Tibial nerve (tissue), 4 donors: Measurements from ENCODE around the gene TMEM143. TPM values are rescaled to one million over a fixed set of nuclear protein-coding genes. Genes with fewer than 3 reads are reported as not detected.

Source experiments
- DNase-seq, 2 donors: peaks; one replicate each; pipeline ENCODE4 v3.0.0-alpha.2; 2019; ENCODE audit warnings: low spot score in 2 of 2
- H3K27ac ChIP-seq, 4 donors: fragments of 200-600 bp; sonication (generic) in 3 of 4; one replicate each; pipeline ENCODE4 v1.5.1; 2017 to 2019; ENCODE audit warnings: mild to moderate bottlenecking in 1 of 4
- H3K27me3 ChIP-seq, 2 donors: fragments of 200-600 bp; sonication (generic) in 1 of 2; one replicate each; pipeline versions ENCODE4 v1.5.1 to v1.6.0; 2017 to 2019
- H3K36me3 ChIP-seq, 3 donors: fragments of 200-600 bp; sonication (generic); one replicate each; pipeline ENCODE4 v1.5.1; 2018 to 2019
- H3K4me1 ChIP-seq, 4 donors: fragments of 200-600 bp; sonication (generic) in 3 of 4; one replicate each; pipeline ENCODE4 v1.5.1; 2017 to 2019
- H3K4me3 ChIP-seq, 4 donors: fragments of 200-600 bp; sonication (generic) in 3 of 4; one replicate each; pipeline ENCODE4 v1.5.1; 2017 to 2019; ENCODE audit warnings: mild to moderate bottlenecking in 1 of 4, moderate library complexity in 1 of 4
- H3K9me3 ChIP-seq, 4 donors: fragments of 200-600 bp; sonication (generic) in 3 of 4; one replicate each; pipeline ENCODE4 v1.5.1; 2017 to 2019
- CTCF ChIP-seq, 5 experiments: fragments of 200-600 bp in 3 of 5; fragments of 450-650 bp in 2 of 5; sonication (generic) in 3 of 5; IDR thresholded peaks; one replicate each; pipeline ENCODE4 v1.5.1; 2016 to 2019; ENCODE audit warnings: antibody characterized with exemption in 5 of 5, mild to moderate bottlenecking in 3 of 5, moderate library complexity in 2 of 5
- EP300 ChIP-seq, 2 donors: sonication (generic); formaldehyde crosslinking; IDR thresholded peaks; one replicate each; pipeline ENCODE4 v1.6.1; 2017; ENCODE audit warnings: antibody characterized with exemption in 2 of 2, mild to moderate bottlenecking in 1 of 2
- POLR2A ChIP-seq, 2 donors: fragments of 450-650 bp; IDR thresholded peaks; one replicate each; pipeline ENCODE4 v1.6.1; 2017; ENCODE audit warnings: antibody characterized with exemption in 2 of 2, mild to moderate bottlenecking in 2 of 2, moderate library complexity in 2 of 2
- WGBS, 2 donors: methylation state at CpG; one replicate each; pipeline ENCODE4 v1.1.5; 2018; 5-methylcytosine and 5-hydroxymethylcytosine counted together
- total RNA-seq, 4 donors: library from RNA; depleted of rRNA; stranded (reverse); fragments of >200 nt; gene quantifications; one replicate each; pipeline ENCODE4 v1.1.0, GENCODE V29; 2016

TMEM143 gene
- total RNA-seq, 4 donors from 2014 or later, result 8.3 to 14.4 (median 10.2) TPM

GRCh38 chr19:48303866-48304265, 59.9 kb downstream of the TMEM143 start:
- H3K4me3 ChIP-seq, result no peak overlapping the region
- no peak for TF ChIP-seq POLR2A (IDR thresholded peaks at IDR 0.05)
- TF ChIP-seq CTCF (IDR thresholded peaks at IDR 0.05), result no peak
- TF ChIP-seq EP300 (IDR thresholded peaks at IDR 0.05), result no peak
- no peaks in the 10 kb centered on the region for H3K9me3 ChIP-seq
- no peaks in the 10 kb centered on the region for H3K36me3 ChIP-seq
- DNase-seq, result no peak
- no peaks in the 10 kb centered on the region for H3K27me3 ChIP-seq
- no peak overlapping the region for H3K27ac ChIP-seq
- 82 to 83% methylated on average over 15 to 19 of the region's 19 CpGs for WGBS, 2 donors
- no peaks in the 10 kb centered on the region for H3K4me1 ChIP-seq

GRCh38 chr19:48303367-48303766, 60.4 kb downstream of the TMEM143 start:
- Histone ChIP-seq H3K36me3 (no peaks in the 10 kb centered on the region), H3K9me3 (no peaks in the 10 kb centered on the region), H3K4me3 (no peak overlapping the region), H3K27ac (no peak overlapping the region), H3K4me1 (no peaks in the 10 kb centered on the region), H3K27me3 (no peaks in the 10 kb centered on the region)
- DNase-seq, result no peak
- WGBS, 2 donors, result 69 to 76% methylated on average over 12 to 13 of the region's 13 CpGs
- TF ChIP-seq EP300 (IDR thresholded peaks at IDR 0.05) (no peak), POLR2A (IDR thresholded peaks at IDR 0.05) (no peak)

- DNase-seq, result no peak
- WGBS, 2 donors, result 88 to 90% methylated on average over 12 of the region's 12 CpGs
Observed at GRCh38 chr19:48302600-48302959, 61.2 kb downstream of the TMEM143 start.

GRCh38 chr19:48301886-48302599, 61.7 kb downstream of the TMEM143 start:
- WGBS, 2 donors, result 87 to 90% methylated on average over 1 of the region's 1 CpG

More at GRCh38 chr19:48302600-48302959, 61.2 kb downstream of the TMEM143 start:
- Histone ChIP-seq H3K4me3 (no peak overlapping the region), H3K9me3 (no peaks in the 10 kb centered on the region), H3K27ac (no peak overlapping the region), H3K36me3 (no peaks in the 10 kb centered on the region), H3K4me1 (no peaks in the 10 kb centered on the region), H3K27me3 (no peaks in the 10 kb centered on the region)
- TF ChIP-seq CTCF (IDR thresholded peaks at IDR 0.05) (no peak), POLR2A (IDR thresholded peaks at IDR 0.05) (no peak), EP300 (IDR thresholded peaks at IDR 0.05) (no peak)

GRCh38 chr19:48297975-48298374, 65.8 kb downstream of the TMEM143 start:
- TF ChIP-seq CTCF (IDR thresholded peaks at IDR 0.05) (no peak), POLR2A (IDR thresholded peaks at IDR 0.05) (no peak)
- Histone ChIP-seq H3K36me3 (no peaks in the 10 kb centered on the region), H3K9me3 (no peaks in the 10 kb centered on the region), H3K27ac (no peak overlapping the region), H3K4me3 (no peak overlapping the region), H3K4me1 (no peaks in the 10 kb centered on the region), H3K27me3 (peaks cover 0 to 7% of the 10 kb centered on the region in 2 donors)
- 90 to 100% methylated on average over 2 to 10 of the region's 16 CpGs for WGBS, 2 donors
- DNase-seq, result no peak

More at GRCh38 chr19:48301886-48302599, 61.7 kb downstream of the TMEM143 start:
- TF ChIP-seq CTCF (IDR thresholded peaks at IDR 0.05) (no peak), EP300 (IDR thresholded peaks at IDR 0.05) (no peak), POLR2A (IDR thresholded peaks at IDR 0.05) (no peak)
- Histone ChIP-seq H3K4me3 (no peak overlapping the region), H3K9me3 (no peaks in the 10 kb centered on the region), H3K36me3 (no peaks in the 10 kb centered on the region), H3K4me1 (no peaks in the 10 kb centered on the region), H3K27me3 (no peaks in the 10 kb centered on the region), H3K27ac (no peak overlapping the region)
- DNase-seq, result no peak
